Embryonic facial prominence (tissue), 1 donor: ENCODE results near the gene DOK6.
"Not testable (repeated sequence)": the region's sequence is repeated elsewhere in the genome, so short reads cannot be mapped to it uniquely, and the experiment has no call there.

Experiments used
- DNase-seq: peaks from one replicate; pipeline ENCODE4 v3.0.0-alpha.2; 2016; ENCODE audit errors: extremely low spot score

Gene DOK6

GRCh38 chr18:69808399-69808798 is 407.7 kb downstream of the DOK6 start:
- no peak for DNase-seq

GRCh38 chr18:69813559-69813958 is 412.9 kb downstream of the DOK6 start:
- DNase-seq, result no peak

DNA sequence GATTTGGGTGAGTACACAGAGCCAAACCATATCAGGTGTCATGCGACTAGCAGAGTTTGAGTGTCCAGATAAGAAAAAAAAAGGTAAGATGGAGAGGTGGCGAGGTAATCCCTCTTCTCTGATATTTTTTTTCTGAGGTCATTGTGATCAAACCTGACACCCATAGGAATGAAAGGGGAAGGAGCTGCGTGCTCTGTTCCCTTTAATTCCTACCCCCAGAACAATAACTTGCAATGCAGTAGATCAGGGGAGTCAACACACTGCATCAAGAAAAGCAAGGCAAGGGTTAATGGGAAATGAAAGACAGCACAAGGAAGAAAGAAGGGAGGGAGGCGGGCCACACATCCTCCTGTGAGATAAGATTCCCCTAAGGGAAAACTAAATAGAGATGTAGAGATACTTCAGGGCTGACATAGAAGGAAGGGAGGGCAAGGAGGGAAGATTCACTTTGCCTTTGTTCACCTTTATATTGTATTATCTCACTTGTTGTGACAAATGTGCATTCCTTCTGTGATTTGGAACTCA is 414.2 kb downstream of the DOK6 start:
- no peak for DNase-seq

GRCh38 chr18:69817335-69817940 is 416.8 kb downstream of the DOK6 start:
- no peak for DNase-seq

DNA sequence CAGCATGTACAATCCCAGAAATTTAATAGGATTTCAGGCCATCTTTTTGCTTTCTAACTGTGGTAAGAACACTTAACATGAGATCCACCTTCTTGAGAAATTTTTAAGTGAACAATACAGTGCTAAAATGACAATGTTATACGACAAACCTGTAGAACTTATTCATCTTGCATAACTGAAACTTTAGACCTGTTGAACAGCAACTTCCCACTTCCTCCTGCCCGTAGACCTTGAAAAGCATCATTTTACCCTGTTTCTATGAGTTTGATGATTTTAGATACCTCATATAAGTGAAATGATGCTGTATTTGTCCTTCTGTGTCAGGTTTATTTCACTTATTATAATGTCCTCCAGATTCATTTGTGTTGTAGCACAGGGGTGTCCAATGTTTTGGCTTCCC is 418.8 kb downstream of the DOK6 start:
- DNase-seq, result no peak

- no peak for DNase-seq
Measured at GRCh38 chr18:69820538-69820937, 419.9 kb downstream of the DOK6 start.

DNA sequence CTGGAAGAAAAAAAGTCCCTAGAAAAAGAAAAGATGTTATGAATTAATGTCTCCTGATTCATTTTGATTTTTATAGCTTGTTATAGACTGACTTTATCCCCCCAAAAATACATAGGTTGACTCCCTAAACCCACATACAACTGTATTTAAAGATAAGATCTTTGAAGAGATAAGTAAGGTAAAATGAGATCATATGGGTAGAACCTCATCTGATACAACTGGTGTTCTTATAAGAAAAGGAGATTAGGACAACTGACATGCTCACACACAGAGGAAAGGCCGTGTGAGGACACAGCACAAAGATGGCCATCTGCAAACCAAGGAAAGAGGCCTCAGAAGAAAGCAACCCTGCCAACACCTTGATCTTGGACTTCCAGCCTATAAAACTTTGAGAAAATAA is 429.5 kb downstream of the DOK6 start:
- DNase-seq, result no peak

DNA sequence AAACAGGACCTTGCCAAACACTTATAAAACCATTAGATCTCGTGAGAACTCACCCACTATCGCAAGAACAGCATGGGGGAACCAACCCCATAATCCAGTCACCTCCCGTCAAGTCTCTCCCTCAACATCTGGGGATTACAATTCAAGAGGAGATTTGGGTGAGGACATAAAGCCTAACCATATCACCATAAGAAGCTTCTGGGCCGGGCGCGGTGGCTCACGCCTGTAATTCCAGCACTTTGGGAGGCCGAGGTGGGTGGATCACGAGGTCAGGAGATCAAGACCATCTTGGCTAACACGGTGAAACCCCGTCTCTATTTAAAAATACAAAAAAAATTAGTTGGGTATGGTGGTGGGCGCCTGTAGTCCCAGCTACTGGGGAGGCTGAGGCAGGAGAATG is 434.3 kb downstream of the DOK6 start:
- not testable (repeated sequence) for DNase-seq

DNA sequence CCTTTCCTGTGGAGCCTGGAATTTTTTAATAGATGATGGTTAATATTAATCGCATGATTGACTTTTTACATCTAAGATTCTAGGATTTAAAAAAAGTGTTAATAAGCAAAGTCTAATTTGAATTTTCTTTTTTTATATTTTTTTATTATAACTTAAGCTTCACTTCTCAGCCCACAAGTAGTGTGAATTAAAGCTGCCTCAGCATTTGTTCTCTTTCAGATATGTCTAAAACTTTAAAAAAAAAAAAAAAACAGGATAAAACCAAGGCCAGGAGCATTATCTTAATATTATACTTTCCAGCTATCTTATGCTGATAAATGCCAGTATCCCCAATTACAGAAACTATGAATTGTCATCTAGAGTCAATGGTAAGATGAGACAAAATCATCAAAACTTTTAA is 437.3 kb downstream of the DOK6 start:
- DNase-seq, result no peak

GRCh38 chr18:69838620-69839411 is 438.1 kb downstream of the DOK6 start:
- DNase-seq, result no peak

GRCh38 chr18:69839497-69839896 is 438.8 kb downstream of the DOK6 start:
- no peak for DNase-seq

DNA sequence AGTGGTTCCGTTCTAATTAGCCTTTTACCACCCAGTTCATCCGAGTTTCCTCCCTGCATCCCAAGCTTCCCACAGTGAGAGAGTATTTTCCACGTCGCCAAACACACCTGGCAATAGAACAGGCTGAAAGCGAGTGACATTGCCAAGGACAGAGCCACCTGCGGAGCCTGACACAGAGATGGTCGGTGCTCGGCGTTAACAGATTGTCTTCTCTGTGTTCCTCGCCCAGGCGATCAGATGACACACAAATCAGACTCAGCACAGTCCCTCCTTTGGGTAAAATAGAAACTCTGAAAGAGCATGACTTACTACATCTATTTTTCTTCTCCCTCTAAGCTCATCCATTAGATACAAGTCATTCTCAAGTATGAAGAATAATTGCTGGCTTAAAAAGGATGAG is 439.3 kb downstream of the DOK6 start:
- DNase-seq, result no peak

DNA sequence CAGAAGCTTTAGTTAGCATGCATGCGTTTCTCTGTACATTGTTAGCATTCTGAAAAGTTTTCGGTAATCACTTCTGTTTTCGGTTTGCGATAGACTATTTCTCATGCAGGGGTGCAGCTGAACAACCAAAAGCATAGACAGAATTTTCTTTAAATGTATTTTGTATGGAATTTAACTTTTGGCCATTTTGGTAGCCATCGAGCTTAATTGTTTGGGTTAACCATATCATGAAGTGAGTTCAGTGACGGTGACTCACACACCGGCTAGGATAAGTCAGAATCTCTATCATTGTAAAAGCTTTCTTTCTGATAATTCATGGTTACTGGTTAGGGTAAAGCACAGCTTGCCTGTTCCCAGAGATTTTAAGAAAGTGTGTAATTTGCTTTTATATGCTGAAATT is 439.8 kb downstream of the DOK6 start:
- no peak for DNase-seq

DNA sequence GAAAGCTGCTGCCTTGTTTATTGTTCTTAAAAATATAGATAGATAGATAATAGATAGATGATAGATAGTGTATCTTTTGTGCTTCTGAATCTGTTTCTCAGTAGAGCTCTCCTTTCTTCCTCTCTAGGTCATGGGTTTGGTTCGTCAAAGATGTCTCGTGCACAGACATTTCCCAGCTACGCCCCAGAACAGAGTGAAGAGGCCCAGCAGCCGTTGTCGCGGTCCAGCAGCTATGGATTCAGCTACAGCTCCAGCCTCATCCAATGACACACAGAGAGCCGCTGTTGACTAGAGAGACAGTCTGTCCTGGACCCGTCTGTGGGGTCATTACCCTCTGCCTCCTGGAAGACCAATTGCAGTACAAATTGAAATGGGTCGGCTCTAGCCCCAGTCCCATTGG is 440.4 kb downstream of the DOK6 start:
- DNase-seq, result no peak

DNA sequence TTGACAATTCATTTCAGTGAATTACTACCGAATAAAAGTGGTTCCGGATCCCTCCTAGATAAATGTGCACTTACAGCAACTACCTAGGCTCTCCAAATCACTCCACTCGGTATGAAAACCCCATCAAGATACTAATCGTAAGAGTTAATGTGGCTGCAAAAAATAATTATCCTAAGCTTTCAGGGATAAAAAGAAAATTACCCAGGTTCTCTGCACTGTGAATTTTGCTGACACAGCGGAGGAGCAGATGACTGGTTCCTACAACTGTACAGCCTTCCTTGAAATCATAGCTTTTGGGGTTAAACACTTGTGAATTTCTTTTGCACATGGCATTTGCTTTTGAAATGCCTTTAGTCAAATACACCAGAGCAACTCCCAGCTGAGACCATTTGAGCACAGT is 442.3 kb downstream of the DOK6 start:
- no peak for DNase-seq

DNA sequence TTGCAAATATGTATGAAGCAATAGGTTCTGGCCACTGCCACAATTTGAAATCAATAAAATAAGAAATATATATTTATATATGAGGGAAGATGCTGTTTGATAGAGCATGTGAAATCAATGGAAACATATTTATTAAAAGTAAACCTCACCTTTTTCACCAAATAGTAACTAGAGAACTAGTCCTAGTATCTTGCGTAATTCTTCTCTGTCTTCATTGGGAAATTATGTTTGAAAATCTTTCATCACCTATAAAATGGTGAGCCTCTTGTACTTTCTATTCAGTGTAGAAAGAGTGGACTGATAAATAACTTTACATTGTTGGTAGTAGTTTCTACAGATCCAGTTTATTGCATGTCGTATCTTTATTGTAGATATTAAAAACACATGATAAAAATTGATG is 444.0 kb downstream of the DOK6 start:
- DNase-seq, result no peak

DNA sequence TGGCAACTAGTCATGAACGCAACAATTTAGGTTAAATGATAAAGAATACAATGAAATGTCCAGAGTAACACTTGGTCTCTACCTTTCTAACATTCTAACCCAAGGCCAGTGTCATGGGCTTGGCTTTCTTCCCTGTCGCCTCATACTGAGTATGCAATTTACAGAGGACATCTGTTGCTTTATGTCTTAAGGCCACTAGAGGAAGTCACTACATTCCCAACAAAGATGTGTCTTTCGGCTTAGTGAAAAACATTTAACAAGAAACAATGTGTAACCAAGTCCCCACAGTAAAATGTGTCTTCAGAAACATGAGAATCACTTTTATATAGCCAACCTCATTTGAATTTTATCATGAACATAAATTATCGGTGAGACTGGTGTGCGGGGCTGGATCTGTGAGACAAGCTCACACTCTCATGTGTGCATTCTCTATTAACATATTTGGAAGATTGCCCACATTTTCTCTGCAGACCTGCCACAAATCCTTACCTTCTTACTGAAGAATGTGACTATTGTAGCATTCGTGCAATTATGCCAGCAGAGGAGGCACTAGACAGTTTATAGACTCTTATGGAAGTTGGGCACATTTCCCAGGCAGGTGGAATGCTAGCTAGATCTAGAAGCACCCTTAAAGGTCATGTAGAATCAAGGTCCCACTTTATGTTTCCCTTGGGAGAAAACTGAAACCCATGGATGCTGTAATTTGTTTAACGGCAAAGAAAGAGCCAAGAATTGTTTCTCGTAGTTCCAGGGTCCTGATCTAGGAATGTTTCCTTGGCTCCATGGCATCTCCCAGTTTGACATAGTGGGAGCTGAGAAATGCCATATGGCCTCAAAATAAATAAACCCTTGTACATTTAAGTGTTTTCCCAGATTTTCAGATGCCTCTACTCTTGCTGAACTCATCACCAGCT is 445.2 kb downstream of the DOK6 start:
- DNase-seq, result no peak

- DNase-seq, result no peak
Measured at GRCh38 chr18:69853051-69853450, 452.4 kb downstream of the DOK6 start.

DNA sequence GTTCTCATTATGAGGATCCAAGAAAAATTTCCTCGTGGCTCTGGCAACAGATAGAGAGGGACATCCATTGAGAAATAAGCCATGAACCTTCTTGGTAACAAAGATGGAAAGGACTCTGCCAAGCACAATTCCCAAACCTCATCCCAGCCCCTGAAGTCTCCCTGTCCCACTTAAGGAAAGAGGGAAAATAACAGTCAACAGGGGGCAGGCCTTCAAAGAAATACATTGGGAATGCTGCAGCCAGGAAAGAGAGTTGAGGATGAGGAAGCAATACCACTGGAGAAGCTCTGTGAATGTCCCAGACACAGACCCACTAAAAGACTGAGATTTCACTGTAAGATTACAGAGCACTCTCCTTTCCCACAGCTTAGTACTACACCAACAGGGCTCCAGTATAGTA is 453.8 kb downstream of the DOK6 start:
- DNase-seq, result no peak

- no peak for DNase-seq
Measured at GRCh38 chr18:69858897-69859296, 458.2 kb downstream of the DOK6 start.

GRCh38 chr18:69864802-69865201 is 464.1 kb downstream of the DOK6 start:
- DNase-seq, result not testable (repeated sequence)

- DNase-seq, result no peak
Measured at GRCh38 chr18:69865776-69866175, 465.1 kb downstream of the DOK6 start.
